CD14-positive monocyte (primary cell): ENCODE data around the gene FDCSP. TPM values are rescaled to one million over a fixed set of nuclear protein-coding genes. Genes with fewer than 3 reads are reported as not detected.
"Not testable (repeated sequence)": the region's sequence is repeated elsewhere in the genome, so short reads cannot be mapped to it uniquely, and the experiment has no call there.

ENCODE experiments used
- DNase-seq, 3 donors: peaks; one replicate each; pipeline ENCODE4 v3.0.0-alpha.2; 2011 to 2022
- H2AFZ ChIP-seq: 2 replicates; pipeline ENCODE4 v1.6.0; 2012; ENCODE audit warnings: mild to moderate bottlenecking, low read depth, low read length, inconsistent platforms; ENCODE audit not compliant: insufficient read depth, poor library complexity, severe bottlenecking
- H3K27ac ChIP-seq, 2 donors: 1 replicate in 1 of 2; 2 replicates in 1 of 2; pipeline ENCODE4 v1.5.1; 2012 to 2013; ENCODE audit warnings: low read length in 2 of 2, control low read depth in 1 of 2, inconsistent platforms in 1 of 2, low read depth in 1 of 2, mild to moderate bottlenecking in 1 of 2
- H3K27me3 ChIP-seq, 2 donors: one replicate each; pipeline versions ENCODE4 v1.6.0 to v1.6.1; 2011 to 2013; ENCODE audit warnings: low read length in 2 of 2; ENCODE audit not compliant: control insufficient read depth in 2 of 2, insufficient read depth in 2 of 2
- H3K36me3 ChIP-seq, 2 donors: replicated peaks in 1 of 2; 1 replicate in 1 of 2; 2 replicates in 1 of 2; pipeline versions ENCODE4 v1.5.1 to v1.6.1; 2012 to 2013; ENCODE audit warnings: low read length in 2 of 2, control low read depth in 1 of 2, inconsistent platforms in 1 of 2, mild to moderate bottlenecking in 1 of 2; ENCODE audit not compliant: insufficient read depth in 2 of 2, control insufficient read depth in 1 of 2
- H3K4me1 ChIP-seq, 2 donors: 1 replicate in 1 of 2; 2 replicates in 1 of 2; pipeline versions ENCODE4 v1.5.1 to v1.6.1; 2012 to 2013; ENCODE audit warnings: low read length in 2 of 2, control low read depth in 1 of 2, inconsistent platforms in 1 of 2, mild to moderate bottlenecking in 1 of 2, moderate library complexity in 1 of 2; ENCODE audit not compliant: insufficient read depth in 2 of 2, control insufficient read depth in 1 of 2
- H3K4me2 ChIP-seq: replicated peaks from 2 replicates; pipeline ENCODE3; 2012; ENCODE audit warnings: low read length, moderate library complexity, mild to moderate bottlenecking; ENCODE audit not compliant: poor library complexity, severe bottlenecking; ENCODE audit errors: extremely low read depth
- H3K4me3 ChIP-seq, 3 experiments: fragments of 200-600 bp in 1 of 3; sonication (generic) in 1 of 3; replicated peaks in 1 of 3; 1 replicate in 2 of 3; 2 replicates in 1 of 3; pipeline ENCODE4 v1.5.1; 2011 to 2013; ENCODE audit warnings: low read length in 3 of 3, mild to moderate bottlenecking in 3 of 3, control low read depth in 2 of 3, low read depth in 2 of 3, inconsistent platforms in 1 of 3, moderate library complexity in 1 of 3
- H3K79me2 ChIP-seq: 2 replicates; pipeline ENCODE4 v1.6.0; 2012; ENCODE audit warnings: mild to moderate bottlenecking, control low read depth, inconsistent platforms, low read length, moderate library complexity; ENCODE audit not compliant: insufficient read depth
- H3K9ac ChIP-seq: 2 replicates; pipeline ENCODE4 v1.6.0; 2017; ENCODE audit warnings: low read length, mild to moderate bottlenecking; ENCODE audit not compliant: insufficient read depth, poor library complexity, severe bottlenecking
- H3K9me3 ChIP-seq, 2 donors: replicated peaks in 1 of 2; 1 replicate in 1 of 2; 2 replicates in 1 of 2; pipeline versions ENCODE4 v1.5.1 to v1.6.1; 2012 to 2013; ENCODE audit warnings: low read length in 2 of 2, control low read depth in 1 of 2; ENCODE audit not compliant: control insufficient read depth in 1 of 2, insufficient read depth in 1 of 2
- H4K20me1 ChIP-seq: 2 replicates; pipeline ENCODE4 v1.6.0; 2012; ENCODE audit warnings: mild to moderate bottlenecking, low read length, control low read depth, moderate library complexity; ENCODE audit not compliant: insufficient read depth
- H3K27ac Mint-ChIP-seq, 7 donors: one replicate each; pipeline ENCODE4 v1.8.0; 2020; ENCODE audit warnings: mild to moderate bottlenecking in 7 of 7, mixed read lengths in 7 of 7, moderate library complexity in 6 of 7, inconsistent platforms in 2 of 7
- H3K27me3 Mint-ChIP-seq, 3 donors: one replicate each; pipeline ENCODE4 v1.8.0; 2021 to 2022; ENCODE audit warnings: low read depth in 3 of 3, mild to moderate bottlenecking in 3 of 3, mixed read lengths in 3 of 3, moderate library complexity in 3 of 3, inconsistent platforms in 1 of 3
- H3K36me3 Mint-ChIP-seq, 2 donors: one replicate each; pipeline ENCODE4 v1.8.0; 2020; ENCODE audit warnings: mixed read lengths in 2 of 2, inconsistent platforms in 1 of 2, mild to moderate bottlenecking in 1 of 2
- H3K4me1 Mint-ChIP-seq: one replicate; pipeline ENCODE4 v1.8.0; 2020; ENCODE audit warnings: mild to moderate bottlenecking, mixed read lengths
- H3K4me3 Mint-ChIP-seq, 2 donors: one replicate each; pipeline ENCODE4 v1.8.0; 2020; ENCODE audit warnings: mild to moderate bottlenecking in 2 of 2, mixed read lengths in 2 of 2, moderate library complexity in 1 of 2
- H3K9me3 Mint-ChIP-seq, 7 donors: one replicate each; pipeline ENCODE4 v1.8.0; 2020 to 2022; ENCODE audit warnings: mixed read lengths in 7 of 7, mild to moderate bottlenecking in 6 of 7, moderate library complexity in 6 of 7, inconsistent platforms in 2 of 7
- CTCF ChIP-seq: fragments of 200-600 bp; IDR thresholded peaks from one replicate; pipeline ENCODE4 v1.8.0; 2022; ENCODE audit warnings: antibody characterized with exemption, mild to moderate bottlenecking
- WGBS: methylation state at CpG from one replicate; pipeline ENCODE4 v1.1.5; 2013; ENCODE audit warnings: missing lambda C conversion rate; ENCODE audit not compliant: insufficient coverage; 5-methylcytosine and 5-hydroxymethylcytosine counted together
- intact Hi-C, 2 donors: fragments of 100-400 bp; cut with micrococcal nuclease; formaldehyde crosslinking; loops; one replicate each; pipeline versions ENCODE4 v1.15.0 to v1.15.1; 2023
- polyA plus RNA-seq, 3 donors: library from polyadenylated mRNA; depleted of rRNA in 1 of 3; unstranded in 2 of 3; stranded (reverse) in 1 of 3; fragments of 300-500 nt in 2 of 3; fragments of >200 nt in 1 of 3; fragmentation: Illumina TruSeq in 2 of 3; gene quantifications; 1 replicate in 2 of 3; 2 replicates in 1 of 3; pipeline ENCODE4 v1.2.3, GENCODE V29; 2012 to 2021

Gene FDCSP
- polyA plus RNA-seq, 3 donors = not detected

- no peak for DNase-seq
- Mint-ChIP-seq H3K4me1 (no peaks in the 10 kb centered on the region), H3K27ac (no peak overlapping the region), H3K4me3 (no peak overlapping the region), H3K36me3 (no peaks in the 10 kb centered on the region), H3K9me3 (no peaks in the 10 kb centered on the region), H3K27me3 (peaks cover 0 to 5% (median 0%) of the 10 kb centered on the region in 3 donors)
- intact Hi-C loops = no loop called here
- Histone ChIP-seq H3K36me3 (no peaks in the 10 kb centered on the region), H3K9ac (no peak overlapping the region), H3K27me3 (no peaks in the 10 kb centered on the region), H3K9me3 (no peaks in the 10 kb centered on the region), H3K79me2 (no peaks in the 10 kb centered on the region), H3K27ac (no peak overlapping the region), H3K4me1 (no peaks in the 10 kb centered on the region), H4K20me1 (no peaks in the 10 kb centered on the region), H3K4me3 (no peak overlapping the region), H3K4me2 (no peak overlapping the region), H2AFZ (no peak overlapping the region)
- TF ChIP-seq CTCF = no peak
- no CpG with 5 or more reads among the region's 2 CpGs for WGBS
These were observed 28.1 kb upstream of the FDCSP start for GRCh38 chr4:70197842-70198241.

GRCh38 chr4:70203601-70204000 lies 22.3 kb upstream of the FDCSP start:
- Mint-ChIP-seq H3K36me3 (no peaks in the 10 kb centered on the region), H3K4me1 (no peaks in the 10 kb centered on the region), H3K27ac (no peak overlapping the region), H3K9me3 (no peaks in the 10 kb centered on the region), H3K27me3 (peaks cover 0 to 2% (median 0%) of the 10 kb centered on the region in 3 donors), H3K4me3 (no peak overlapping the region)
- Histone ChIP-seq H3K4me3 (no peak overlapping the region), H3K27me3 (no peaks in the 10 kb centered on the region), H3K27ac (no peak overlapping the region), H3K4me1 (no peaks in the 10 kb centered on the region), H3K9me3 (no peaks in the 10 kb centered on the region), H3K9ac (no peak overlapping the region), H2AFZ (no peak overlapping the region), H3K4me2 (no peak overlapping the region), H3K79me2 (no peaks in the 10 kb centered on the region), H3K36me3 (no peaks in the 10 kb centered on the region), H4K20me1 (no peaks in the 10 kb centered on the region)
- no peak for DNase-seq
- WGBS = no CpG with 5 or more reads among the region's 1 CpG
- TF ChIP-seq CTCF = no peak
- intact Hi-C loops = no loop called here

GRCh38 chr4:70212752-70213151 lies 13.2 kb upstream of the FDCSP start:
- H3K27ac Mint-ChIP-seq, H3K4me2 ChIP-seq, H3K4me3 ChIP-seq, H3K9me3 Mint-ChIP-seq, H2AFZ ChIP-seq, H3K9ac ChIP-seq, intact Hi-C loops, H3K4me1 ChIP-seq, H3K27ac ChIP-seq, H3K4me1 Mint-ChIP-seq, H3K36me3 Mint-ChIP-seq, DNase-seq, H3K27me3 Mint-ChIP-seq, H3K4me3 Mint-ChIP-seq, H4K20me1 ChIP-seq, H3K27me3 ChIP-seq, H3K79me2 ChIP-seq, H3K9me3 ChIP-seq, H3K36me3 ChIP-seq: not testable (repeated sequence)
- 97% methylated on average over 4 of the region's 4 CpGs for WGBS

GRCh38 chr4:70216109-70216508 lies 9.8 kb upstream of the FDCSP start:
- H3K36me3 ChIP-seq, H3K9ac ChIP-seq, H3K4me2 ChIP-seq, H3K27ac Mint-ChIP-seq, H4K20me1 ChIP-seq, H3K36me3 Mint-ChIP-seq, H3K27me3 ChIP-seq, H3K27ac ChIP-seq, H3K9me3 ChIP-seq, intact Hi-C loops, H2AFZ ChIP-seq, DNase-seq, H3K27me3 Mint-ChIP-seq, H3K4me3 Mint-ChIP-seq, H3K4me3 ChIP-seq, H3K4me1 ChIP-seq, H3K4me1 Mint-ChIP-seq, H3K79me2 ChIP-seq: not testable (repeated sequence)
- H3K9me3 Mint-ChIP-seq = peaks cover 0 to 13% (median 2%) of the 10 kb centered on the region in 7 donors
